Measurements from ENCODE around the gene ZNF350.
A peak's percentile ranks its signal among the peaks of the same experiment; 100 is the strongest.
"Not testable (repeated sequence)": the region's sequence is repeated elsewhere in the genome, so short reads cannot be mapped to it uniquely, and the experiment has no call there.

Gene ZNF350

GRCh38 chr19:51986309-51987291 is at the start of gene ZNF350:
ZNF350 (minus strand) TSS chr19:51986840; CDS start chr19:51974360, 12,480 bp downstream.
- Histone ChIP-seq H3K9me3 (ENCODE audit: control insufficient read depth in 5 of 5, low read length in 5 of 5) (peaks cover 3 to 67% (median 48%) of the 10 kb centered on the region in 5 donors), H3K9ac (ENCODE audit: low read length in 5 of 5) (peak within 1 kb of the TSS; percentile 88 to 100 (median 97))

DNA sequence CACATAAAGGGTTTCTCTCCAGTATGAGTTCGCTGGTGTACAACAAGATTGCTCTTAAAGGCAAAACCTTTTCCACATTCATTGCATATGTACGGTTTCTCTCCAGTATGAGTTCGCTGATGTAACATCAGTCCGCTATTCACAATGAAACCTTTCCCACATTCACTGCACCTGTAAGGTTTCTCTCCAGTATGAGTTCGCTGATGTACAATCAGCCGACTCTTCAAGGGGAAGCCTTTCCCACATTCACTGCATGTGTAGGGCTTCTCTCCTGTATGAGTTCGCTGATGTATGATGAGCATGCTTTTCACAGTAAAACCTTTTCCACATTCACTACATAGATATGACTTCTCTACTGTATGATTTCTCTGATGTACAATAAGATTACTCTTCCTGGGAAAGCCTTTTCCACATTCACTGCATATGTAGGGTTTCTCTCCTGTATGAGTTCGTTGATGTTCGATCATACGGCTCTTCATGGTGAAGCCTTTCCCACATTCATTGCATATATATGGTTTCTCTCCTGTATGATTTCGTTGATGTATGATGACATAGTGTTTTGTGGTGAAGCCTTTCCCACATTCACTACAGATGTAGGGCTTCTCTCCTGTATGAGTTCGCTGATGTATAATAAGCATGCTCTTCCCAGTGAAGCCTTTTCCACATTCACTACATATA is 47.5 kb upstream of the ZNF350 start:
- Histone ChIP-seq H3K4me1 (ENCODE audit: control insufficient read depth in 5 of 5, insufficient read depth in 5 of 5, low read length in 5 of 5) (no peaks in the 10 kb centered on the region), H3K9ac (ENCODE audit: low read length in 5 of 5) (no peak overlapping the region), H3K27ac (ENCODE audit: low read depth, low read length) (no peak overlapping the region), H3K36me3 (ENCODE audit: control insufficient read depth in 5 of 5, insufficient read depth in 5 of 5, low read length in 5 of 5) (peaks cover 50 to 56% (median 52%) of the 10 kb centered on the region in 5 donors), H3K4me3 (ENCODE audit: low read depth in 1 of 5, low read length in 5 of 5) (peak overlapping the region; percentile 30 to 66 (median 53)), H3K27me3 (ENCODE audit: control insufficient read depth in 5 of 5, insufficient read depth in 4 of 5, low read length in 5 of 5) (no peaks in the 10 kb centered on the region), H3K9me3 (ENCODE audit: control insufficient read depth in 5 of 5, low read length in 5 of 5) (peaks cover 68 to 88% (median 75%) of the 10 kb centered on the region in 5 donors)

More at GRCh38 chr19:51986309-51987291, at the start of gene ZNF350:
- peaks cover 0 to 9% (median 7%) of the 10 kb centered on the region in 5 donors for H3K36me3 ChIP-seq (ENCODE audit: control insufficient read depth in 5 of 5, insufficient read depth in 5 of 5, low read length in 5 of 5)
- no peaks in the 10 kb centered on the region for H3K27me3 ChIP-seq (ENCODE audit: control insufficient read depth in 5 of 5, insufficient read depth in 4 of 5, low read length in 5 of 5)
- H3K4me1 ChIP-seq (ENCODE audit: control insufficient read depth in 5 of 5, insufficient read depth in 5 of 5, low read length in 5 of 5) = peaks cover 0 to 18% (median 18%) of the 10 kb centered on the region in 5 donors
- H3K4me3 ChIP-seq (ENCODE audit: low read depth in 1 of 5, low read length in 5 of 5) = peak within 1 kb of the TSS; percentile 76 to 100 (median 99)
- peak within 1 kb of the TSS; percentile 57 for H3K27ac ChIP-seq (ENCODE audit: low read depth, low read length)

GRCh38 chr19:52028780-52029123 is 42.1 kb upstream of the ZNF350 start:
- Histone ChIP-seq H3K4me1 (ENCODE audit: control insufficient read depth in 5 of 5, insufficient read depth in 5 of 5, low read length in 5 of 5) (peaks cover 0 to 19% (median 16%) of the 10 kb centered on the region in 5 donors), H3K4me3 (ENCODE audit: low read depth in 1 of 5, low read length in 5 of 5) (peak overlapping the region; percentile 90 to 100 (median 98)), H3K9me3 (ENCODE audit: control insufficient read depth in 5 of 5, low read length in 5 of 5) (peaks cover 28 to 47% (median 40%) of the 10 kb centered on the region in 5 donors), H3K27me3 (ENCODE audit: control insufficient read depth in 5 of 5, insufficient read depth in 4 of 5, low read length in 5 of 5) (no peaks in the 10 kb centered on the region), H3K36me3 (ENCODE audit: control insufficient read depth in 5 of 5, insufficient read depth in 5 of 5, low read length in 5 of 5) (peaks cover 19 to 27% (median 20%) of the 10 kb centered on the region in 5 donors), H3K9ac (ENCODE audit: low read length in 5 of 5) (peak overlapping the region; percentile 91 to 99 (median 98)), H3K27ac (ENCODE audit: low read depth, low read length) (peak overlapping the region; percentile 87)

DNA sequence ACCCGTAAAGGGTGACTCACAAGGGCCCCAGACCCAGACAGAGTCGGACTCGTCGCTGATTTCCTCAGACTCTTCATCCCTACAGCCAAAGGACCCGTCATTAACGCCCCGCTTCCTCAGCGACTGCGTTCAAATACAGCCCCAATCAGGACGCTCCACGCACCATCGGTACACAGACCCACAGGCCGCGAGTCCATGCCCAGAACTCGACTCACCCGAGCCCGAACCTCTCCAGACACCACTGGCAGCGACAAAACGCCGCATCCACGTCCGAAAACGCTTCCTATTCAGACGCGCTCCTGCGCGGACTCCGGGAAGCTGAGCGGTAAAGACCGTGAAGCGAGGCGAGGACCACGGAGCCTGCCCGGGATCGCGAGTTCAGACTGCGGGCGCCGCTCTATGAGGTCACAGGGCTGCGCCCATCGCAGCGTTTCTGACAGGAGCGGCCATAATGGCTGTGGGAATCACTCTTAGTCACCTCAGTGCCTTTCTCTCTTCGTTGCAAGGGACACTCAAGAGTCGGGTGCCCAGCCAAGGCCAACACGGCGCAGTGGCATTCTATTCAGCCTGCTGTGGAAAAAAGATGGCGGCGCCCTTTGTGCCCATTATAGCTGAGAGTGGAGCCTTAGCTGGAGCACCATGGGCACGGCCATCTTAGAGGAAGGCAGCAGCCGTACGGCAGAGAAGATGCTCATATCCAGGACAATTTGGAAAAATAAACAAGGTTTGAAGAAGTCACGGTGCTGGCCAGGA is 41.6 kb upstream of the ZNF350 start, which contains the start of gene ZNF614:
ZNF614 (minus strand) TSS at position 353 of the 753 bp plus-strand sequence. CDS start 2,634 bp downstream, outside the sequence.
- Histone ChIP-seq H3K27me3 (ENCODE audit: control insufficient read depth in 5 of 5, insufficient read depth in 4 of 5, low read length in 5 of 5) (no peaks in the 10 kb centered on the region), H3K36me3 (ENCODE audit: control insufficient read depth in 5 of 5, insufficient read depth in 5 of 5, low read length in 5 of 5) (peaks cover 17 to 28% (median 25%) of the 10 kb centered on the region in 5 donors), H3K27ac (ENCODE audit: low read depth, low read length) (peak within 1 kb of the TSS; percentile 87), H3K9ac (ENCODE audit: low read length in 5 of 5) (peak within 1 kb of the TSS; percentile 91 to 99 (median 98)), H3K9me3 (ENCODE audit: control insufficient read depth in 5 of 5, low read length in 5 of 5) (peaks cover 25 to 47% (median 40%) of the 10 kb centered on the region in 5 donors), H3K4me1 (ENCODE audit: control insufficient read depth in 5 of 5, insufficient read depth in 5 of 5, low read length in 5 of 5) (peaks cover 0 to 19% (median 16%) of the 10 kb centered on the region in 5 donors), H3K4me3 (ENCODE audit: low read depth in 1 of 5, low read length in 5 of 5) (peak within 1 kb of the TSS; percentile 90 to 100 (median 98))

DNA sequence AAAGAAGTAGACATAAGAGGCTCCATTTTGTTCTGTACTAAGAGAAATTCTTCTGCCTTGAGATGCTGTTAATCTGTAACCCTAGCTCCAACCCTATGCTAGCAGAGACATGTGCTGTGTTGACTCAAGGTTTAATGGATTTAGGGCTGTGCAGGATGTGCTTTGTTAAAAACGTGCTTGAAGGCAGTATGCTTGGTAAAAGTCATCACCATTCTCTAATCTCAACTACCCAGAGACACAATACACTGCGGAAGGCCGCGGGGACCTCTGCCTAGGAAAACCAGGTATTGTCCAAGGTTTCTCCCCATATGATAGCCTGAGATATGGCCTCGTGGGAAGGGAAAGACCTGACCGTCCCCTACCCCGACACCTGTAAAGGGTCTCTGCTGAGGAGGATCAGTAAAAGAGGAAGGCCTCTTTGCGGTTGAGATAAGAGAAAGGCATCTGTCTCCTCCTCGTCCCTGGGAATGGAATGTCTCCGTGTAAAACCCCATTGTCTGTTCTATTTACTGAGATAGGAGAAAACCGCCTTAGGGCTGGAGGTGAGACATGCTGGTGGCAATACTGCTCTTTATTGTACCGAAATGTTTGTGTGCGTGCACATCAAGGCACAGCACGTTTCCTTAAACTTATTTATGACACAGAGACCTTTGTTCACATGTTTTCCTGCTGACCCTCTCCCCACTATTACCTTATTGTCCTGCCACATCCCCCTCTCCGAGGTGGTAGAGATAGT is 39.8 kb upstream of the ZNF350 start:
- H3K9ac ChIP-seq (ENCODE audit: low read length in 5 of 5); H3K27ac ChIP-seq (ENCODE audit: low read depth, low read length); H3K27me3 ChIP-seq (ENCODE audit: control insufficient read depth in 5 of 5, insufficient read depth in 4 of 5, low read length in 5 of 5); H3K4me3 ChIP-seq (ENCODE audit: low read depth in 1 of 5, low read length in 5 of 5): not testable (repeated sequence)
- Histone ChIP-seq H3K36me3 (ENCODE audit: control insufficient read depth in 5 of 5, insufficient read depth in 5 of 5, low read length in 5 of 5) (peaks cover 14 to 39% (median 32%) of the 10 kb centered on the region in 5 donors), H3K4me1 (ENCODE audit: control insufficient read depth in 5 of 5, insufficient read depth in 5 of 5, low read length in 5 of 5) (peaks cover 0 to 19% (median 16%) of the 10 kb centered on the region in 5 donors), H3K9me3 (ENCODE audit: control insufficient read depth in 5 of 5, low read length in 5 of 5) (peaks cover 13 to 40% (median 31%) of the 10 kb centered on the region in 5 donors)

- peaks cover 18 to 50% (median 37%) of the 10 kb centered on the region in 5 donors for H3K9me3 ChIP-seq (ENCODE audit: control insufficient read depth in 5 of 5, low read length in 5 of 5)
- not testable (repeated sequence) for H3K9ac ChIP-seq (ENCODE audit: low read length in 5 of 5); H3K27ac ChIP-seq (ENCODE audit: low read depth, low read length); H3K27me3 ChIP-seq (ENCODE audit: control insufficient read depth in 5 of 5, insufficient read depth in 4 of 5, low read length in 5 of 5)
- H3K4me1 ChIP-seq (ENCODE audit: control insufficient read depth in 5 of 5, insufficient read depth in 5 of 5, low read length in 5 of 5) = peaks cover 0 to 19% (median 16%) of the 10 kb centered on the region in 5 donors
- peak overlapping the region in 1 of 5 donors; percentile 25 for H3K4me3 ChIP-seq (ENCODE audit: low read depth in 1 of 5, low read length in 5 of 5)
- peaks cover 34 to 58% (median 51%) of the 10 kb centered on the region in 5 donors for H3K36me3 ChIP-seq (ENCODE audit: control insufficient read depth in 5 of 5, insufficient read depth in 5 of 5, low read length in 5 of 5)
Observed at GRCh38 chr19:52024478-52024877, 37.8 kb upstream of the ZNF350 start.

GRCh38 chr19:52022193-52022592 is 35.6 kb upstream of the ZNF350 start:
- Histone ChIP-seq H3K27me3 (ENCODE audit: control insufficient read depth in 5 of 5, insufficient read depth in 4 of 5, low read length in 5 of 5) (no peaks in the 10 kb centered on the region), H3K36me3 (ENCODE audit: control insufficient read depth in 5 of 5, insufficient read depth in 5 of 5, low read length in 5 of 5) (peaks cover 47 to 76% (median 69%) of the 10 kb centered on the region in 5 donors), H3K27ac (ENCODE audit: low read depth, low read length) (no peak overlapping the region), H3K4me1 (ENCODE audit: control insufficient read depth in 5 of 5, insufficient read depth in 5 of 5, low read length in 5 of 5) (peaks cover 0 to 4% (median 4%) of the 10 kb centered on the region in 5 donors), H3K4me3 (ENCODE audit: low read depth in 1 of 5, low read length in 5 of 5) (peak overlapping the region in 2 of 5 donors; percentile 14 to 22), H3K9me3 (ENCODE audit: control insufficient read depth in 5 of 5, low read length in 5 of 5) (peaks cover 27 to 66% (median 49%) of the 10 kb centered on the region in 5 donors), H3K9ac (ENCODE audit: low read length in 5 of 5) (no peak overlapping the region)

GRCh38 chr19:52020506-52020905 is 33.9 kb upstream of the ZNF350 start:
- no peaks in the 10 kb centered on the region for H3K4me1 ChIP-seq (ENCODE audit: control insufficient read depth in 5 of 5, insufficient read depth in 5 of 5, low read length in 5 of 5)
- H3K36me3 ChIP-seq (ENCODE audit: control insufficient read depth in 5 of 5, insufficient read depth in 5 of 5, low read length in 5 of 5) = peaks cover 58 to 88% (median 83%) of the 10 kb centered on the region in 5 donors
- H3K4me3 ChIP-seq (ENCODE audit: low read depth in 1 of 5, low read length in 5 of 5) = peak overlapping the region in 4 of 5 donors; percentile 10 to 50 (median 20)
- H3K27ac ChIP-seq (ENCODE audit: low read depth, low read length) = no peak overlapping the region
- no peaks in the 10 kb centered on the region for H3K27me3 ChIP-seq (ENCODE audit: control insufficient read depth in 5 of 5, insufficient read depth in 4 of 5, low read length in 5 of 5)
- peaks cover 44 to 78% (median 65%) of the 10 kb centered on the region in 5 donors for H3K9me3 ChIP-seq (ENCODE audit: control insufficient read depth in 5 of 5, low read length in 5 of 5)
- H3K9ac ChIP-seq (ENCODE audit: low read length in 5 of 5) = no peak overlapping the region
